Measurements from ENCODE around the gene C1QBP. TPM values are rescaled to one million over a fixed set of nuclear protein-coding genes. Genes with fewer than 3 reads are reported as not detected.

Gene C1QBP
- total RNA-seq, 1 donor from 2014 or later = 153 TPM

DNA sequence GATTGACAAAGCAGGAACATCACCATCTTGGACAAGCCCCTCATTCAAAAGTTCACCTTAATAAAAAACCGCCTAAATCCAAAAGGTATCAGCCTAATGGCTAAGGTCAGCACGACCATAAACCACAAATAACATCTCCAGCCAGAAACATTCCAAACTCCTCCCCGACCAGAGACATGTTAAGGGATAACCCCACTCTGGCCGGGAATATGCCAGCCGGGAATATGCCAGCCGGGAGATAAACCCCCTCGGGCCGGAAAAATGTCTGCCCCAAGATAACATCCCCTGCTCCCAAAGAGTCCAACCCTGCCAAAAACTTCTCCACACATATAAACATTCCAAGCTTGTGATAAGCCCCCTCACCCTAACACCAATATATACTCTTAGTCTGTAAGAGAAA is 28.5 kb upstream of the C1QBP start:
- H3K4me3 Mint-ChIP-seq = peak overlapping the region; percentile 91
- H3K27ac Mint-ChIP-seq = peak overlapping the region; percentile 17
- peaks cover 24% of the 10 kb centered on the region for H3K4me1 Mint-ChIP-seq (ENCODE audit: unreplicated experiment)
- H3K9me3 Mint-ChIP-seq = no peaks in the 10 kb centered on the region
- no peak for DNase-seq (ENCODE audit: extremely low spot score, unreplicated experiment)
- H3K36me3 Mint-ChIP-seq = peaks cover 7% of the 10 kb centered on the region
- H3K27me3 Mint-ChIP-seq = no peaks in the 10 kb centered on the region
- no peak for TF ChIP-seq CTCF (conservative IDR thresholded peaks at IDR 0.05)

- H3K4me3 Mint-ChIP-seq = peak overlapping the region; percentile 91
- no peak for DNase-seq (ENCODE audit: extremely low spot score, unreplicated experiment)
- H3K4me1 Mint-ChIP-seq (ENCODE audit: unreplicated experiment) = peaks cover 24% of the 10 kb centered on the region
- no peaks in the 10 kb centered on the region for H3K9me3 Mint-ChIP-seq
- H3K36me3 Mint-ChIP-seq = peaks cover 4% of the 10 kb centered on the region
- H3K27ac Mint-ChIP-seq = no peak overlapping the region
- no peak for TF ChIP-seq CTCF (conservative IDR thresholded peaks at IDR 0.05)
- no peaks in the 10 kb centered on the region for H3K27me3 Mint-ChIP-seq
Observed at GRCh38 chr17:5466295-5466694, 27.3 kb upstream of the C1QBP start.

DNA sequence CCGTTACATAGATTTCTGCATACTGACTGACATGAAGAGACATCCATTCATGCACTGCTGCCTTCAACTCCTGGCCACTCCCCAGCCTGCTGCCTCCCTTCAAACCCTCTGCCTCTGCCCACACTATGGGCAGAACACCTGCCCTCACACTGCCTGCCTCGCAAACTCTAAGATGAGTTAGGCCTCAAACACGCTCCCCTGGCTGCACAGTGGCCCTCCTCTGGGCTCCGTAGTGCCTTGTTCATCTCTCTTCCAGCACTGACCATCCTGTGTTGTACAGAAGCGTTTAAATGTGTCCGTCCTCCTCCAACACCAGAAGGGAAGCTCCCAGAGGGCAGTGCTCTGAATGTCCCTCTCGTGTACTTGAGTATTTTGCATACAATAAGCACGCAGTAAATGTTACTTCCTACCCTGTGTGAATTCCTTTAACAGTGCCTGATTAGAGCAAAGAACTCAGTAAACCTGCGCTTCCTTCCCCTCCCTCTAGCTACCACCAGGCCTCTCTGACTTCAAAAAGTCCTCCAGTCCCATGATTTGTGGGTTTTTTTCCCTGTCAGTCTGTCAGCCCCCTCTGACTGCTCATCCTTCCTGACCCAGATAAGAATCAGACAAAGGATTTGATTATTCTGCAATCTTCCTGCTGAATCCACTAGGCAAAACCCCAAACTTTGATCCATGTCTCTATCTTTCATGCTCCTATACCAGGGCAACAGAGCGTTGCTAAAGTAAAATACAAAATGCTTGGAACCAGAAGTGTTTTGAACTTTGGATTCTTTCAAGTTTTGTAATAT is 26.0 kb upstream of the C1QBP start:
- Mint-ChIP-seq H3K36me3 (peaks cover 8% of the 10 kb centered on the region), H3K27me3 (no peaks in the 10 kb centered on the region), H3K4me3 (no peak overlapping the region), H3K9me3 (no peaks in the 10 kb centered on the region), H3K27ac (no peak overlapping the region), H3K4me1 (ENCODE audit: unreplicated experiment) (peaks cover 24% of the 10 kb centered on the region)
- TF ChIP-seq CTCF (conservative IDR thresholded peaks at IDR 0.05) = no peak
- no peak for DNase-seq (ENCODE audit: extremely low spot score, unreplicated experiment)

- no peaks in the 10 kb centered on the region for H3K9me3 Mint-ChIP-seq
- TF ChIP-seq CTCF (conservative IDR thresholded peaks at IDR 0.05) = no peak
- no peaks in the 10 kb centered on the region for H3K27me3 Mint-ChIP-seq
- peaks cover 23% of the 10 kb centered on the region for H3K36me3 Mint-ChIP-seq
- no peak overlapping the region for H3K27ac Mint-ChIP-seq
- no peaks in the 10 kb centered on the region for H3K4me1 Mint-ChIP-seq (ENCODE audit: unreplicated experiment)
- no peak for DNase-seq (ENCODE audit: extremely low spot score, unreplicated experiment)
- H3K4me3 Mint-ChIP-seq = no peak overlapping the region
Observed at GRCh38 chr17:5446786-5447185, 7.8 kb upstream of the C1QBP start.

GRCh38 chr17:5444209-5444608 is 5.3 kb upstream of the C1QBP start:
- Mint-ChIP-seq H3K9me3 (no peaks in the 10 kb centered on the region), H3K27me3 (no peaks in the 10 kb centered on the region), H3K36me3 (peaks cover 14% of the 10 kb centered on the region), H3K27ac (no peak overlapping the region), H3K4me1 (ENCODE audit: unreplicated experiment) (peaks cover 6% of the 10 kb centered on the region), H3K4me3 (no peak overlapping the region)
- TF ChIP-seq CTCF (conservative IDR thresholded peaks at IDR 0.05) = no peak
- DNase-seq (ENCODE audit: extremely low spot score, unreplicated experiment) = no peak

Measured in type B pancreatic cell (in vitro differentiated cells).